ENCODE measurements around the gene MAP4K4.

Gene MAP4K4

GRCh38 chr2:101724125-101724474 is 26.6 kb downstream of the MAP4K4 start:
- no peak for DNase-seq

DNA sequence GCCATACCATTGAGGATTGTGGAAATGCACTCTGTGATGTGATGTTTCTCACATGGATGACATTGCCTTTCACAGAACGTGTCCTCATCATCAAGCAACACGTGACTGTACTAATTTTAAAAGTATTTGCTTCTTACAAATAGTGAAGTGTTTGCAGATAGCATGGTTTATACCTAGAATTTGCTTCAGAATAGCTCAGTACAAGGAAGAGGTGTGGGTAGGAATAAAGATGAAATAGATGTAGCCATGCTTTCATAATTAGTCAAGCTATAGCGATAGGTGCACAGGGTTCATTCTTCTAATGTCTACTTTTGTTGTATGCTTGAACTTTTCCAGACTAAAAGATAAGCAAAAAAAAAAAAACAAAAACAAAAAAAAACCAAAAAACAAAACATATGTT is 27.5 kb downstream of the MAP4K4 start:
- DNase-seq: no peak

- DNase-seq: no peak
Measured at GRCh38 chr2:101725515-101726192, 28.1 kb downstream of the MAP4K4 start.

- no peak for DNase-seq
Measured at GRCh38 chr2:101728865-101729264, 31.4 kb downstream of the MAP4K4 start.

DNA sequence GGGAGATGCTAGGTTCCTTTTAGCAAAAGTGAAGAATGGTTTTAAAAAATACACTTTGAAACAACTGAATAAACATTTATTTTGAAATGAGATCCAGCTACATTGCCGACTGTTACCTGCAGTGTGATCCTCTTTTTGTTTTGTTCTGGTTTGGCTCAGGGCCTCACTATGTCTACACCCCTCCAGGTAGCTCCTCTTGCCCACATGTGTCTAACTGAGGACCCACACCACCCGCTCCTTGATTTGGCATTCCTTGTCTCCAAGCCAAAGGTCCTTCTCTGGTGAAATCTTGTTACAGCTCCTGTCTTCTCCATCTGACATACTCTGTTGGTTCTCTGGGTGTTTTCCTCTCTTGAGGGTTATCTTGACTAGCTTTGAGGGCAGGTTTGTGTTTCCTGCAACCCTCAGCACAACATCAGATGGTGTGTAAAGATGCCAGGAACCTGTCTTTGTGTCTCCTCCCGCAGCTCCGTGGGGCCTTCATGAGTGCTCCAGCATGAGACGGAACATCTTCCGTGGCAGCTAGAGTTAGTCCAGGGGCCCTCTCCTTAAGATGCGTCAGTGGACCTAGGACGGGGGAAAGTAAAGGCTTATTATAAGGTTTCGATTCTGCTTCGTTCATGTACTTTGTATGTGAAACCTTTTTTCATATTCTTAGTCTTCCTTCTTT is 32.1 kb downstream of the MAP4K4 start:
- DNase-seq: no peak

GRCh38 chr2:101731221-101732054 is 33.9 kb downstream of the MAP4K4 start:
- DNase-seq: no peak

- DNase-seq: no peak
Measured at GRCh38 chr2:101732199-101732598, 34.7 kb downstream of the MAP4K4 start.

GRCh38 chr2:101732773-101733256 is 35.3 kb downstream of the MAP4K4 start:
- DNase-seq: no peak

GRCh38 chr2:101733257-101733993 is 35.9 kb downstream of the MAP4K4 start:
- DNase-seq: no peak

DNA sequence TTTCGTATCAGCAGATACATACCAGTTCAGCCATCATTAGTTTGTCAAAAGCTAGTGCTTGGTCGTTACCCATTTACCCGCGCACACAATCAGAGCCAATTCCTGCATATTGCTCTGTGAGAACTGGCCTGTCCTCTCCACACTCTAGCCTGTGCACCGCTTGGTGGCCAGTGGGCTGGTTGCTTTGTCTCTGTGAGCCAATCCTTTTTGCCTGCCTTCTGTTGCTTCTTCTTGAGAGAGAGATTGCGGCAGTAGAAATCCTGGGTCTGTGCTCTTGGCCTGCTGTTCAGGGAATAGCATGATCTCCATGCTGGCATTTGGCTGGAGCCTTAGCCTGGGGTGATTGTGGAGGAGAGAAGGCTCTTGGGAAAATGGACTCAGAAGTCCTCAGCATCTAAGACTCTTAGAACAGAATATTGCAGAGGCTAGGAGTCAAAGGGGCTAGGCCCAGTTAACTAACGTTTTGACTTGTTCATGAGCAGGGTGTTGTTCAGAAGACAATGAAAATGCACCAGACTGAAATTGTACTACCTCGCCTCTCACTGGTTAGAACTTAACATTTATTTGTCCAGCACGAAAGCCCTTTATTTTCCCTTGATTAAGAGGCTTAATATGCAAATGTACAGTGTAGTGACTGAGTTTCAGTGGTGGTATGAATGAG is 37.1 kb downstream of the MAP4K4 start:
- DNase-seq: no peak

GRCh38 chr2:101735166-101735533 is 37.6 kb downstream of the MAP4K4 start:
- DNase-seq: no peak

- DNase-seq: no peak
Measured at GRCh38 chr2:101736233-101736632, 38.7 kb downstream of the MAP4K4 start.

DNA sequence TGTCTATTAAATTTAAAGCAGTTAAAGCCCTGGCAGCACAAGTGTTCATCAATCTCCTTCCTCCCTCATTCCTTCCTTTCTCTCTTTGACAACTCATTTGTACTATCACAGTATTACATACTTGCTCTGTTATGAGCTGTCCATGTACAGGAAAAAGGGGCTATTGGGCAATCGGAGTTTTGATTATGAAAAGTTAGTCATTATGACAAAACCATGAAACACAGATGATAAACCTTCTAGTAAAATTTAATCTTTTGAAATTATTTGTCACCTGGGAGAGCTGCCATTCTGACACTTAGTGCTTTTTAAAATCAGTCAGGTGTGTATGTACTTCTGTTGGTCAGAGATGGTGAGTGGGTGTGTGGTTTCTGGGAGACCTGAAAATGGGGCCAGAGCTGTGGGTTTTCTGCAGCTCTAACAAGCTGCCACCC is 39.4 kb downstream of the MAP4K4 start:
- no peak for DNase-seq

DNA sequence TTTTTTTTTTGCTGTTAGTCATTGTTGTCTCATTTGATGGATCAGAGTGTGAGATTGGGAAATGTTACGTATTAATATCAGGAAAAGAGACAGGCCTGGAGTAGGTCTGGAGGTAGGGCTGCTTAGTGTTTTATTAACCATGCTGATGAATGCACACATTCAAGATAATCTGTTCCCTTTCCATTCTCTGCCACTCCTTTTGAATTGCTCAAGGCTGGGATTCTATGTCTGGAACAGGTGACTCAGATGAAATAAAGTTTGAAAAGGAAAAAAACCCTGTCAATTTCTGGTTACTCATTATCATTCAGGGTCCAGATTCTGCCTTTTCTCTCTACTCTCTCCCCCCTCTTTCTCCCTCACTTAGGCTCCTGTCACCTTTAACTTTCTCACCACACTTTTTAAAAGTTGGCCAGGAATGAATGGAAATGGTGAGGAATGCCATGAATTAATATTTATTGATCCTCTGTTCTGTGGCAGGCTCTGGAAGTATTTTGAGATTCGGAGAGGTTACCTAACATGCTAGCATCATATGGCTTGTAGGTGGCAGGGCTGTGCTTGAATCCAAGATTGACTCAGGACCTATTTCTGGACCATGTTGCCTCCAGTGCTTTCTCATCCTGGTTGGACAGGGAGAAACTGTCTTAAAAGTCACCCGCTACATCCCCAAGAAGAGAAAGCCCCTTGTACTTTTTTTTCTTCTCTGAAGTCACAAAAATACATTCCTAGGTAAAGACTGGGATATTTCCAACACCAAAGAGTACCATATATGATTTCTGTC is 40.2 kb downstream of the MAP4K4 start:
- no peak for DNase-seq

DNA sequence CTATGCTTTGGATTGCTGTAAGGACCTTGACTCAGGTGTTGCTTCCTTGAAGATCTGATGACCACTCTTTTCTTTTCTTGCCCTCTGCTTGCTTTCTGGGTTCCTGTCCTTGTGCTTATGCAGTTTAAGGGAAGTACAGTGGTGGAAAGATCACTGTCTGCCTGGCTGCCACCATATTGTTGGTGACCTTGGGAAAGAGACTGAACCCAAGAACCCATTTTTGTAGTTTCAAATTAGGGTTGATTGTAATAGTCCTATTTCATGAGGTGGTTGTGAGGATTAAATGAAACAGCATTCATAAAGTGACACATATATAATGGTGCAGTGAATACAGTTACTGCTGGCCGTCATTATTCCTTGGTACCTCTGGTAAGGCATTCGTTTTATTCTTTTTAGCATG is 41.1 kb downstream of the MAP4K4 start:
- no peak for DNase-seq

GRCh38 chr2:101740555-101740964 is 43.1 kb downstream of the MAP4K4 start:
- no peak for DNase-seq

DNA sequence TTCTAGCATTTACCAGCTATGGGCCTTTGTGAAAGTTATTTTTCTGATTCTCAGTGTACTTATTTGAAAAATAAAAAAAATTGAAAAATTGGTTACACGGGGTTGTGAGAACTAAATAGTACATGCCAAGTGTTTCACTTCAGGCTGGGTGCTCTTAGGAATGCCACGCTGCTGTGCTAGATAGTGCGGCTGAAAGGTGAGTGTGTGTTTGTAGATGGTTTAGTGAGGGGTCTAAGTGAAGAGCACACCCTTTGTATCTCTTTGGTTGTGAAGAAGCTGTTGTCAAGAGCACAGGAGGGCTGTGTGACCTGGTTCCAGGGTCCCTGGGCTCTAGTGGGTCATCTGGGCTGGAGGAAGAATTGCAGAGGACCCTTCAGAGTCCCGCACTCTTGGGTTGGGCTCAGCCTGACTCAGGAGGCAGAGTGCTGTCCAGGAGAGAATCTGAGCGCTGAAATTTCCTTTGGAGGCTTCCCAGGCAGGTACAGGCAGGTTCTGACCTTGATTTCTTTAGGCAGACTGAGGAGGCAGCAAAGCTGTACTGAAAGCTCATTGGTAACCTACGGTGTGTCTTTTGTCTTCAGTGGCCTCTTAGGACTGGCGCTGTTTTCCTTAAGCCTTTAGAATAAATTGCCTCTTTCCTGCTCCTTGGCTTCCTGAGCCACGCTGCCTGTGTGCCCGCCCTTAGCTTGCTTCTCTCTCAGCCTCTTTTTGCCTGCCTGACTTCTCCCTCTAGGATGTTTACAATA is 44.4 kb downstream of the MAP4K4 start:
- no peak for DNase-seq

- no peak for DNase-seq
Measured at GRCh38 chr2:101742547-101742946, 45.0 kb downstream of the MAP4K4 start.

- DNase-seq: no peak
Measured at GRCh38 chr2:101743288-101743687, 45.8 kb downstream of the MAP4K4 start.

DNA sequence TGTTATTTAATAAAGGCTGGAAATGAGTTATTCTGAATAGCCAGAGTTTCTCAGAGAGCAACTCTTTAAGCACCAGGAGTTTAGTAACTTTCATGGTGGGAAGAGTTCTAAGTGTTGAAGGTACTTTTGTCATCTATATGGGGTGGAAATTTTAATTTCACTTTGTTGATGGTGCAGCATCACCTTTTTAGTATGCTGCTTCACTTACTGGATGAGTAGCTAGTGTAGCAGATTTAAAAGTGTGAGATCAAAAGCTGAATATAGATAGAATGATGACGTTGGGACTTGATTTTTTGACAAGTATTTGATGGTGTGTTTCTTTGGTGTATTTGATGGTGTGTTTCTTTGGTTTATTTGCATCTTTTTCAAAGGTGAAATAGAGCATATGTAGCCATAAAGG is 47.3 kb downstream of the MAP4K4 start:
- no peak for DNase-seq
